SK-N-SH (cell line): Measurements from ENCODE around the gene TBC1D16.

Experiments used
- EP300 ChIP-seq, 2 experiments: IDR thresholded peaks; 2 replicates each; pipeline versions ENCODE4 v1.4.0 to v1.6.1; 2012; ENCODE audit warnings: borderline replicate concordance in 1 of 2, low read depth in 1 of 2, low read length in 1 of 2
- FOXM1 ChIP-seq: IDR thresholded peaks from 2 replicates; pipeline ENCODE4 v1.4.0; 2012; ENCODE audit warnings: low read depth, mild to moderate bottlenecking
- MXI1 ChIP-seq: IDR thresholded peaks from 2 replicates; pipeline ENCODE4 v1.6.1; 2012; ENCODE audit warnings: mild to moderate bottlenecking, low read depth, low read length, improper control_type of control experiment
- NFIC ChIP-seq: IDR thresholded peaks from 2 replicates; pipeline ENCODE4 v1.4.0; 2012; ENCODE audit warnings: borderline replicate concordance
- REST ChIP-seq: IDR thresholded peaks from 2 replicates; pipeline ENCODE4 v1.6.1; 2012; ENCODE audit warnings: mild to moderate bottlenecking, low read depth, low read length, moderate library complexity
- RXRA ChIP-seq: IDR thresholded peaks from 2 replicates; pipeline ENCODE4 v1.4.0; 2012; ENCODE audit warnings: low read depth, mild to moderate bottlenecking, borderline replicate concordance
- TCF12 ChIP-seq: IDR thresholded peaks from 2 replicates; pipeline ENCODE4 v1.4.0; 2012
- TF ChIP-seq, protein P1 (sequence below): fragments of 200-600 bp; sonication (generic); IDR thresholded peaks from 2 replicates; pipeline ENCODE4 v1.6.1; 2017; ENCODE audit warnings: antibody characterized with exemption, mild to moderate bottlenecking, moderate library complexity

GRCh38 chr17:80017226-80018010, 18.3 kb downstream of the TBC1D16 start:
- TF ChIP-seq, protein P1, sequence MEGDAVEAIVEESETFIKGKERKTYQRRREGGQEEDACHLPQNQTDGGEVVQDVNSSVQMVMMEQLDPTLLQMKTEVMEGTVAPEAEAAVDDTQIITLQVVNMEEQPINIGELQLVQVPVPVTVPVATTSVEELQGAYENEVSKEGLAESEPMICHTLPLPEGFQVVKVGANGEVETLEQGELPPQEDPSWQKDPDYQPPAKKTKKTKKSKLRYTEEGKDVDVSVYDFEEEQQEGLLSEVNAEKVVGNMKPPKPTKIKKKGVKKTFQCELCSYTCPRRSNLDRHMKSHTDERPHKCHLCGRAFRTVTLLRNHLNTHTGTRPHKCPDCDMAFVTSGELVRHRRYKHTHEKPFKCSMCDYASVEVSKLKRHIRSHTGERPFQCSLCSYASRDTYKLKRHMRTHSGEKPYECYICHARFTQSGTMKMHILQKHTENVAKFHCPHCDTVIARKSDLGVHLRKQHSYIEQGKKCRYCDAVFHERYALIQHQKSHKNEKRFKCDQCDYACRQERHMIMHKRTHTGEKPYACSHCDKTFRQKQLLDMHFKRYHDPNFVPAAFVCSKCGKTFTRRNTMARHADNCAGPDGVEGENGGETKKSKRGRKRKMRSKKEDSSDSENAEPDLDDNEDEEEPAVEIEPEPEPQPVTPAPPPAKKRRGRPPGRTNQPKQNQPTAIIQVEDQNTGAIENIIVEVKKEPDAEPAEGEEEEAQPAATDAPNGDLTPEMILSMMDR = no peak
- no peak for TF ChIP-seq MXI1
- no peak for TF ChIP-seq NFIC
- TF ChIP-seq TCF12 = no peak
- no peak for TF ChIP-seq EP300 (IDR thresholded peaks at IDR 0.05; ENCODE audit: borderline replicate concordance in 1 of 2, low read depth in 1 of 2, low read length in 1 of 2)
- no peak for TF ChIP-seq FOXM1
- no peak for TF ChIP-seq REST
- no peak for TF ChIP-seq RXRA
